ENCODE data around the gene PDSS2.
"Not testable (repeated sequence)": the region's sequence is repeated elsewhere in the genome, so short reads cannot be mapped to it uniquely, and the experiment has no call there.

Gene PDSS2

GRCh38 chr6:107386904-107387303, 72.5 kb downstream of the PDSS2 start:
- H3K4me3 ChIP-seq (ENCODE audit: low read length) = no peak overlapping the region
- no peak overlapping the region for H3K9ac ChIP-seq (ENCODE audit: low read depth, low read length)
- no peaks in the 10 kb centered on the region for H3K27me3 ChIP-seq (ENCODE audit: insufficient read depth, low read length)
- H3K4me1 ChIP-seq (ENCODE audit: insufficient read depth, low read length) = peaks cover 3% of the 10 kb centered on the region; the same call in 1 of the 2 replicates
- no peaks in the 10 kb centered on the region for H3K36me3 ChIP-seq (ENCODE audit: insufficient read depth, low read depth, low read length)
- H3K9me3 ChIP-seq (ENCODE audit: insufficient read depth, low read depth, low read length) = no peaks in the 10 kb centered on the region
- H3K27ac ChIP-seq (ENCODE audit: low read length) = no peak overlapping the region

- no peak overlapping the region for H3K4me3 ChIP-seq (ENCODE audit: low read length)
- peaks cover 3% of the 10 kb centered on the region; the same call in 1 of the 2 replicates for H3K4me1 ChIP-seq (ENCODE audit: insufficient read depth, low read length)
- no peaks in the 10 kb centered on the region for H3K36me3 ChIP-seq (ENCODE audit: insufficient read depth, low read depth, low read length)
- H3K27me3 ChIP-seq (ENCODE audit: insufficient read depth, low read length) = no peaks in the 10 kb centered on the region
- no peaks in the 10 kb centered on the region for H3K9me3 ChIP-seq (ENCODE audit: insufficient read depth, low read depth, low read length)
- no peak overlapping the region for H3K27ac ChIP-seq (ENCODE audit: low read length)
- no peak overlapping the region for H3K9ac ChIP-seq (ENCODE audit: low read depth, low read length)
These were observed 73.0 kb downstream of the PDSS2 start for GRCh38 chr6:107386340-107386739.

GRCh38 chr6:107383705-107384104, 75.7 kb downstream of the PDSS2 start:
- Histone ChIP-seq H3K9ac (ENCODE audit: low read depth, low read length) (no peak overlapping the region), H3K4me3 (ENCODE audit: low read length) (no peak overlapping the region), H3K36me3 (ENCODE audit: insufficient read depth, low read depth, low read length) (no peaks in the 10 kb centered on the region), H3K27me3 (ENCODE audit: insufficient read depth, low read length) (no peaks in the 10 kb centered on the region), H3K9me3 (ENCODE audit: insufficient read depth, low read depth, low read length) (no peaks in the 10 kb centered on the region), H3K27ac (ENCODE audit: low read length) (no peak overlapping the region), H3K4me1 (ENCODE audit: insufficient read depth, low read length) (peaks cover 3% of the 10 kb centered on the region; the same call in 1 of the 2 replicates)

GRCh38 chr6:107374264-107374663, 85.1 kb downstream of the PDSS2 start:
- Histone ChIP-seq H3K4me3 (ENCODE audit: low read length) (no peak overlapping the region), H3K27me3 (ENCODE audit: insufficient read depth, low read length) (no peaks in the 10 kb centered on the region), H3K4me1 (ENCODE audit: insufficient read depth, low read length) (no peaks in the 10 kb centered on the region), H3K36me3 (ENCODE audit: insufficient read depth, low read depth, low read length) (no peaks in the 10 kb centered on the region), H3K9me3 (ENCODE audit: insufficient read depth, low read depth, low read length) (no peaks in the 10 kb centered on the region), H3K27ac (ENCODE audit: low read length) (no peak overlapping the region), H3K9ac (ENCODE audit: low read depth, low read length) (no peak overlapping the region)

GRCh38 chr6:107369493-107369892, 89.9 kb downstream of the PDSS2 start:
- no peaks in the 10 kb centered on the region for H3K4me1 ChIP-seq (ENCODE audit: insufficient read depth, low read length)
- no peaks in the 10 kb centered on the region for H3K36me3 ChIP-seq (ENCODE audit: insufficient read depth, low read depth, low read length)
- H3K9me3 ChIP-seq (ENCODE audit: insufficient read depth, low read depth, low read length) = no peaks in the 10 kb centered on the region
- no peak overlapping the region for H3K27ac ChIP-seq (ENCODE audit: low read length)
- no peak overlapping the region for H3K9ac ChIP-seq (ENCODE audit: low read depth, low read length)
- no peak overlapping the region for H3K4me3 ChIP-seq (ENCODE audit: low read length)
- no peaks in the 10 kb centered on the region for H3K27me3 ChIP-seq (ENCODE audit: insufficient read depth, low read length)

- Histone ChIP-seq H3K36me3 (ENCODE audit: insufficient read depth, low read depth, low read length) (no peaks in the 10 kb centered on the region), H3K27ac (ENCODE audit: low read length) (no peak overlapping the region), H3K4me3 (ENCODE audit: low read length) (no peak overlapping the region), H3K27me3 (ENCODE audit: insufficient read depth, low read length) (no peaks in the 10 kb centered on the region), H3K9me3 (ENCODE audit: insufficient read depth, low read depth, low read length) (no peaks in the 10 kb centered on the region), H3K9ac (ENCODE audit: low read depth, low read length) (no peak overlapping the region), H3K4me1 (ENCODE audit: insufficient read depth, low read length) (no peaks in the 10 kb centered on the region)
These were observed 90.9 kb downstream of the PDSS2 start for GRCh38 chr6:107368471-107368870.

GRCh38 chr6:107364173-107364572, 95.2 kb downstream of the PDSS2 start:
- not testable (repeated sequence) for H3K9me3 ChIP-seq (ENCODE audit: insufficient read depth, low read depth, low read length)

GRCh38 chr6:107361753-107362604, 97.4 kb downstream of the PDSS2 start:
- H3K9me3 ChIP-seq (ENCODE audit: insufficient read depth, low read depth, low read length) = no peaks in the 10 kb centered on the region
- no peak overlapping the region for H3K9ac ChIP-seq (ENCODE audit: low read depth, low read length)
- H3K4me3 ChIP-seq (ENCODE audit: low read length) = no peak overlapping the region

More at GRCh38 chr6:107364173-107364572, 95.2 kb downstream of the PDSS2 start:
- H3K27me3 ChIP-seq (ENCODE audit: insufficient read depth, low read length); H3K4me1 ChIP-seq (ENCODE audit: insufficient read depth, low read length); H3K9ac ChIP-seq (ENCODE audit: low read depth, low read length); H3K27ac ChIP-seq (ENCODE audit: low read length); H3K4me3 ChIP-seq (ENCODE audit: low read length); H3K36me3 ChIP-seq (ENCODE audit: insufficient read depth, low read depth, low read length): not testable (repeated sequence)

GRCh38 chr6:107360476-107360875, 98.9 kb downstream of the PDSS2 start:
- no peak overlapping the region for H3K4me3 ChIP-seq (ENCODE audit: low read length)

More at GRCh38 chr6:107361753-107362604, 97.4 kb downstream of the PDSS2 start:
- H3K4me1 ChIP-seq (ENCODE audit: insufficient read depth, low read length) = no peaks in the 10 kb centered on the region; the same call in 1 of the 2 replicates
- H3K27me3 ChIP-seq (ENCODE audit: insufficient read depth, low read length) = no peaks in the 10 kb centered on the region
- H3K36me3 ChIP-seq (ENCODE audit: insufficient read depth, low read depth, low read length) = no peaks in the 10 kb centered on the region
- no peak overlapping the region for H3K27ac ChIP-seq (ENCODE audit: low read length)

GRCh38 chr6:107357842-107358241, 101.5 kb downstream of the PDSS2 start:
- H3K27ac ChIP-seq (ENCODE audit: low read length) = no peak overlapping the region
- no peak overlapping the region for H3K4me3 ChIP-seq (ENCODE audit: low read length)
- no peak overlapping the region for H3K9ac ChIP-seq (ENCODE audit: low read depth, low read length)
- no peaks in the 10 kb centered on the region; the same call in 1 of the 2 replicates for H3K4me1 ChIP-seq (ENCODE audit: insufficient read depth, low read length)
- H3K36me3 ChIP-seq (ENCODE audit: insufficient read depth, low read depth, low read length) = no peaks in the 10 kb centered on the region
- no peaks in the 10 kb centered on the region for H3K9me3 ChIP-seq (ENCODE audit: insufficient read depth, low read depth, low read length)
- H3K27me3 ChIP-seq (ENCODE audit: insufficient read depth, low read length) = no peaks in the 10 kb centered on the region

More at GRCh38 chr6:107360476-107360875, 98.9 kb downstream of the PDSS2 start:
- H3K27me3 ChIP-seq (ENCODE audit: insufficient read depth, low read length) = no peaks in the 10 kb centered on the region
- H3K36me3 ChIP-seq (ENCODE audit: insufficient read depth, low read depth, low read length) = no peaks in the 10 kb centered on the region
- no peak overlapping the region for H3K27ac ChIP-seq (ENCODE audit: low read length)
- no peak overlapping the region for H3K9ac ChIP-seq (ENCODE audit: low read depth, low read length)
- H3K9me3 ChIP-seq (ENCODE audit: insufficient read depth, low read depth, low read length) = no peaks in the 10 kb centered on the region
- H3K4me1 ChIP-seq (ENCODE audit: insufficient read depth, low read length) = no peaks in the 10 kb centered on the region; the same call in 1 of the 2 replicates

GRCh38 chr6:107357031-107357430, 102.3 kb downstream of the PDSS2 start:
- H3K9me3 ChIP-seq (ENCODE audit: insufficient read depth, low read depth, low read length) = no peaks in the 10 kb centered on the region

GRCh38 chr6:107355659-107356058, 103.7 kb downstream of the PDSS2 start:
- no peaks in the 10 kb centered on the region for H3K9me3 ChIP-seq (ENCODE audit: insufficient read depth, low read depth, low read length)
- no peak overlapping the region for H3K4me3 ChIP-seq (ENCODE audit: low read length)
- no peaks in the 10 kb centered on the region for H3K27me3 ChIP-seq (ENCODE audit: insufficient read depth, low read length)
- no peaks in the 10 kb centered on the region for H3K36me3 ChIP-seq (ENCODE audit: insufficient read depth, low read depth, low read length)
- H3K27ac ChIP-seq (ENCODE audit: low read length) = no peak overlapping the region
- H3K4me1 ChIP-seq (ENCODE audit: insufficient read depth, low read length) = no peaks in the 10 kb centered on the region
- H3K9ac ChIP-seq (ENCODE audit: low read depth, low read length) = no peak overlapping the region

More at GRCh38 chr6:107357031-107357430, 102.3 kb downstream of the PDSS2 start:
- Histone ChIP-seq H3K4me3 (ENCODE audit: low read length) (no peak overlapping the region), H3K9ac (ENCODE audit: low read depth, low read length) (no peak overlapping the region), H3K36me3 (ENCODE audit: insufficient read depth, low read depth, low read length) (no peaks in the 10 kb centered on the region), H3K27ac (ENCODE audit: low read length) (no peak overlapping the region), H3K4me1 (ENCODE audit: insufficient read depth, low read length) (no peaks in the 10 kb centered on the region; the same call in 1 of the 2 replicates), H3K27me3 (ENCODE audit: insufficient read depth, low read length) (no peaks in the 10 kb centered on the region)
